Pancreas (tissue), 10 donors: ENCODE results near the gene SND1. TPM values are rescaled to one million over a fixed set of nuclear protein-coding genes. Genes with fewer than 3 reads are reported as not detected.

Source experiments
- ATAC-seq, 4 donors: fragments of 200-7000 bp; cut with Tn5 transposase; one replicate each; pipeline versions ENCODE4 v1.8.0 to v1.9.1; 2020; ENCODE audit warnings: mild to moderate bottlenecking in 4 of 4, moderate library complexity in 4 of 4
- DNase-seq, 6 donors: peaks; one replicate each; pipeline ENCODE4 v3.0.0-alpha.2; 2020
- FAIRE-seq: peaks from 2 replicates; lab custom pipeline; 2012; peaks lifted over from hg19 to GRCh38; lab: Jason Lieb, UNC
- H3K27ac ChIP-seq, 4 donors: fragments of 200-600 bp; sonication (generic); 1 replicate in 3 of 4; 2 replicates in 1 of 4; pipeline versions ENCODE4 v1.5.0 to v1.8.0; 2020
- H3K27me3 ChIP-seq, 4 donors: fragments of 200-600 bp; one replicate each; pipeline ENCODE4 v1.8.0; 2021
- H3K36me3 ChIP-seq, 3 donors: fragments of 200-600 bp; sonication (generic) in 1 of 3; one replicate each; pipeline versions ENCODE4 v1.5.0 to v1.8.0; 2020 to 2021
- H3K4me1 ChIP-seq, 3 donors: fragments of 200-600 bp; one replicate each; pipeline ENCODE4 v1.8.0; 2021
- H3K4me3 ChIP-seq, 4 donors: fragments of 200-600 bp; sonication (generic) in 2 of 4; one replicate each; pipeline versions ENCODE4 v1.5.0 to v1.8.0; 2020 to 2021
- H3K9me3 ChIP-seq, 4 donors: fragments of 200-600 bp; one replicate each; pipeline ENCODE4 v1.8.0; 2021
- WGBS, 2 donors: extraction: QIAGEN DNeasy Blood & Tissue Kit; methylation state at CpG; one replicate each; pipeline ENCODE4 v1.1.7; 2013; 5-methylcytosine and 5-hydroxymethylcytosine counted together
- intact Hi-C, 3 donors: fragments of 100-400 bp; cut with DNase I; formaldehyde crosslinking; loops; one replicate each; pipeline versions ENCODE4 v1.11.1 to v1.14.2; 2022
- polyA plus RNA-seq, 2 donors: library from polyadenylated mRNA; stranded (reverse); fragments of 200-250 nt; gene quantifications; one replicate each; pipeline ENCODE4 v1.2.3, GENCODE V29; 2013
- total RNA-seq, 6 donors: library from RNA; stranded (reverse); fragmentation: NEBNext Ultra II Directional in 4 of 6; extraction: Animal tissue kit (Norgen Biotek cat#: 25700) in 4 of 6; gene quantifications; one replicate each; pipeline versions ENCODE4 v1.2.1 to v1.2.4, GENCODE V29; 2021 to 2023
- TF ChIP-seq, protein P1 (sequence below), 4 donors: fragments of 200-600 bp; sonication (generic) in 3 of 4; IDR thresholded peaks; one replicate each; pipeline versions ENCODE4 v1.5.0 to v1.8.0; 2021; ENCODE audit warnings: antibody characterized with exemption in 4 of 4
- donor health status: healthy with polysubstance abuse.
- donor health status: DM: no; HTN: no; CAD: no; lungs with moderate emphysema.
- donor health status: DM: no; HTN: no; CAD: no.
- donor health status: control.
- donor health status: control.
- donor health status: Bipolar disorder and iron deficiency.
- donor health status: DM: yes; HTN: yes; CAD: no.
- donor health status: DM: no; HTN: no; CAD: no.
- donor health status: DM: no; HTN: no; CAD: no.
- donor health status: DM: yes; HTN: yes; CAD: no.

SND1 gene
- total and polyA plus RNA-seq, 8 donors: 84.1 to 308 (median 225) TPM

- no peak for FAIRE-seq
These were observed 416.0 kb downstream of the SND1 start for GRCh38 chr7:128067983-128068382.

GRCh38 chr7:128068785-128069184, 416.8 kb downstream of the SND1 start:
- ATAC-seq (no peak), DNase-seq (no peak), FAIRE-seq (no peak)
- intact Hi-C loops: no loop called here
- H3K36me3 ChIP-seq: no peaks in the 10 kb centered on the region
- H3K4me3 ChIP-seq: no peak overlapping the region
- TF ChIP-seq, protein P1, sequence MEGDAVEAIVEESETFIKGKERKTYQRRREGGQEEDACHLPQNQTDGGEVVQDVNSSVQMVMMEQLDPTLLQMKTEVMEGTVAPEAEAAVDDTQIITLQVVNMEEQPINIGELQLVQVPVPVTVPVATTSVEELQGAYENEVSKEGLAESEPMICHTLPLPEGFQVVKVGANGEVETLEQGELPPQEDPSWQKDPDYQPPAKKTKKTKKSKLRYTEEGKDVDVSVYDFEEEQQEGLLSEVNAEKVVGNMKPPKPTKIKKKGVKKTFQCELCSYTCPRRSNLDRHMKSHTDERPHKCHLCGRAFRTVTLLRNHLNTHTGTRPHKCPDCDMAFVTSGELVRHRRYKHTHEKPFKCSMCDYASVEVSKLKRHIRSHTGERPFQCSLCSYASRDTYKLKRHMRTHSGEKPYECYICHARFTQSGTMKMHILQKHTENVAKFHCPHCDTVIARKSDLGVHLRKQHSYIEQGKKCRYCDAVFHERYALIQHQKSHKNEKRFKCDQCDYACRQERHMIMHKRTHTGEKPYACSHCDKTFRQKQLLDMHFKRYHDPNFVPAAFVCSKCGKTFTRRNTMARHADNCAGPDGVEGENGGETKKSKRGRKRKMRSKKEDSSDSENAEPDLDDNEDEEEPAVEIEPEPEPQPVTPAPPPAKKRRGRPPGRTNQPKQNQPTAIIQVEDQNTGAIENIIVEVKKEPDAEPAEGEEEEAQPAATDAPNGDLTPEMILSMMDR (IDR thresholded peaks at IDR 0.05): no peak
- 91 to 95% methylated on average over 8 of the region's 8 CpGs for WGBS, 2 donors
- no peaks in the 10 kb centered on the region for H3K9me3 ChIP-seq
- no peaks in the 10 kb centered on the region for H3K27me3 ChIP-seq
- no peaks in the 10 kb centered on the region for H3K4me1 ChIP-seq
- no peak overlapping the region for H3K27ac ChIP-seq

More at GRCh38 chr7:128067983-128068382, 416.0 kb downstream of the SND1 start:
- intact Hi-C loops: no loop called here
- Histone ChIP-seq H3K4me3 (no peak overlapping the region), H3K9me3 (no peaks in the 10 kb centered on the region), H3K27ac (no peak overlapping the region), H3K27me3 (no peaks in the 10 kb centered on the region), H3K4me1 (no peaks in the 10 kb centered on the region), H3K36me3 (no peaks in the 10 kb centered on the region)
- TF ChIP-seq, protein P1 (IDR thresholded peaks at IDR 0.05): no peak
- DNase-seq (no peak), ATAC-seq (no peak)
- 89 to 96% methylated on average over 5 of the region's 5 CpGs for WGBS, 2 donors

DNA sequence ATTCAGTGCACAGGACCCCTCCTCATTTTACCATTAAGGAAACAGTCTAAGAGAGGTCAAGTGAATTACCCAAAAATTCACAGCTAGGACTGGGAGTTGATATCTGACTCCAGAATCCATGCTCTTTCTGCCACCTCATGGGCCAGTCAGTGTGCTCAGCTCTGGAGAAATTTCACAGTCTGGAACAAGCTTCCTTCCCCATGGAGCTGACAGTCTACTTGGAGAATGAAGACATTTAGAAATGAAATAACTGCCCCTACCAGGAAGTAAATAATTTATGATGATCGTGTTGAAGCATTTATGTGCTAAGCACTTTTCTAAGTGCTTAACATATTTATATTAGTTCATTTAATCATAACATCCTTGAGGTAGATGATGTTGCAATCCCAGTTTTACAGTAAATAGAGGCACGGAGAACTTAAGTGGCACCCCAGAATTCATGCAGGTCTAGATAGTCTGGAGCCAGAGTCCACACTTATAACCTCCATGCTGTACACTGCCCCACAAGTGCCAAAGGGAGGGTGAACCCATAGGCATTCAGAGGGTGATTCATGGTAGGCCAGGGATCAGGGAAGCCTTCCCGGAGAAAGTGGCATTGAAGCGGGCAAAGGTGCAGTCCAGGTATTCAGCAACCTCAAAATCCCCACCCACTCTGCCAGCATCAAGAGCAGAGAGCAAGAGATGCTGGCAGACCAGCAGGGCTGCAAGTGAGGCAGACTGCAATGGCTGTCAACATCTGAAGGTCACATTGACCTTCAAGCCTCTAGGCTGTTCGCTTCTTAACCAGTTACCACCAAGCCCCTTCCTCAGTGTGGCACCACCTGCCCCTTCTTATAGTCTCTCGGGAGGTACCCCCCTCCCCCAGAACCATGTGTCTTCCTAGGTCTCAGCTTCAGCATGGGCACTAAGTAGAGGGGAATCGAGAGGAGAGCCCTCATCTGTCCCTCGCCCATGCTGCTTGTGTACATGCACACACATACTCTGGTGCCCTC, 417.7 kb downstream of the SND1 start:
- 94 to 96% methylated on average over 8 of the region's 8 CpGs for WGBS, 2 donors
- FAIRE-seq (no peak), ATAC-seq (no peak), DNase-seq (no peak)
- Histone ChIP-seq H3K4me1 (no peaks in the 10 kb centered on the region), H3K27me3 (no peaks in the 10 kb centered on the region), H3K27ac (no peak overlapping the region), H3K4me3 (no peak overlapping the region), H3K36me3 (peaks cover 0 to 3% (median 0%) of the 10 kb centered on the region in 3 donors), H3K9me3 (no peaks in the 10 kb centered on the region)
- intact Hi-C loops: no loop called here
- TF ChIP-seq, protein P1 (IDR thresholded peaks at IDR 0.05): no peak

GRCh38 chr7:128071376-128071775, 419.4 kb downstream of the SND1 start:
- TF ChIP-seq, protein P1 (IDR thresholded peaks at IDR 0.05): no peak
- intact Hi-C loops: no loop called here
- Histone ChIP-seq H3K27me3 (no peaks in the 10 kb centered on the region), H3K36me3 (peaks cover 0 to 9% (median 0%) of the 10 kb centered on the region in 3 donors), H3K9me3 (no peaks in the 10 kb centered on the region), H3K27ac (no peak overlapping the region), H3K4me3 (no peak overlapping the region), H3K4me1 (no peaks in the 10 kb centered on the region)
- no peak for DNase-seq
- no peak for ATAC-seq
- WGBS, 2 donors: 95% methylated on average over 6 of the region's 6 CpGs
- FAIRE-seq: no peak

- no peaks in the 10 kb centered on the region for H3K27me3 ChIP-seq
- 84 to 91% methylated on average over 11 of the region's 11 CpGs for WGBS, 2 donors
- H3K4me3 ChIP-seq: no peak overlapping the region
- DNase-seq (peak in 1 of 6 donors; percentile 43), ATAC-seq (no peak), FAIRE-seq (no peak)
- H3K27ac ChIP-seq: no peak overlapping the region
- no peaks in the 10 kb centered on the region for H3K4me1 ChIP-seq
- TF ChIP-seq, protein P1 (IDR thresholded peaks at IDR 0.05): no peak
- H3K36me3 ChIP-seq: peaks cover 0 to 9% (median 0%) of the 10 kb centered on the region in 3 donors
- no peaks in the 10 kb centered on the region for H3K9me3 ChIP-seq
- intact Hi-C loops: no loop called here
These were observed 419.8 kb downstream of the SND1 start for GRCh38 chr7:128071801-128072200.
